AG09309 (cell line): ENCODE results near the gene TSHZ2.

Source experiments
- DNase-seq: peaks from one replicate; pipeline ENCODE4 v3.0.0-alpha.2; 2010; ENCODE audit warnings: low read depth
- H3K4me3 ChIP-seq: 2 replicates; pipeline ENCODE4 v1.5.1; 2011; ENCODE audit warnings: mild to moderate bottlenecking, low read depth, low read length, moderate library complexity; ENCODE audit not compliant: control insufficient read depth
- CTCF ChIP-seq: IDR thresholded peaks from 2 replicates; pipeline ENCODE4 v1.5.1; 2011; ENCODE audit warnings: mild to moderate bottlenecking, low read depth, low read length, inconsistent platforms; ENCODE audit not compliant: insufficient read depth, control insufficient read depth; ENCODE audit errors: missing control alignments

The TSHZ2 gene

GRCh38 chr20:52993076-52993475, 20.9 kb downstream of the TSHZ2 start:
- no peak for DNase-seq
- H3K4me3 ChIP-seq = no peak overlapping the region
- TF ChIP-seq CTCF = no peak

- H3K4me3 ChIP-seq = no peak overlapping the region
- no peak for DNase-seq
- TF ChIP-seq CTCF = no peak
Measured at GRCh38 chr20:52994184-52994970, 22.2 kb downstream of the TSHZ2 start.

GRCh38 chr20:52996130-52996529, 24.0 kb downstream of the TSHZ2 start:
- DNase-seq = no peak
- no peak for TF ChIP-seq CTCF
- no peak overlapping the region for H3K4me3 ChIP-seq

GRCh38 chr20:52996658-52997057, 24.5 kb downstream of the TSHZ2 start:
- no peak overlapping the region for H3K4me3 ChIP-seq
- DNase-seq = no peak
- no peak for TF ChIP-seq CTCF

GRCh38 chr20:52998268-52998667, 26.1 kb downstream of the TSHZ2 start:
- TF ChIP-seq CTCF = no peak
- no peak for DNase-seq
- H3K4me3 ChIP-seq = no peak overlapping the region

GRCh38 chr20:52999040-52999439, 26.9 kb downstream of the TSHZ2 start:
- TF ChIP-seq CTCF = no peak
- DNase-seq = no peak
- H3K4me3 ChIP-seq = no peak overlapping the region
